DOHH2 (cell line): Measurements from ENCODE around the gene UNC5C.

Source experiments
- EZH2phosphoT487 ChIP-seq: fragments of 200-600 bp; sonication (generic); IDR thresholded peaks from 2 replicates; pipeline ENCODE4 v1.6.1; 2017; ENCODE audit warnings: borderline replicate concordance, mild to moderate bottlenecking, antibody characterized with exemption, low read length, moderate library complexity, mixed read lengths
- TF ChIP-seq, protein P1 (sequence below): fragments of 200-600 bp; sonication (generic); IDR thresholded peaks from one replicate; pipeline ENCODE4 v1.5.1; 2014; ENCODE audit warnings: antibody characterized with exemption, mild to moderate bottlenecking, low read depth, low read length; ENCODE audit not compliant: poor library complexity, severe bottlenecking

DNA sequence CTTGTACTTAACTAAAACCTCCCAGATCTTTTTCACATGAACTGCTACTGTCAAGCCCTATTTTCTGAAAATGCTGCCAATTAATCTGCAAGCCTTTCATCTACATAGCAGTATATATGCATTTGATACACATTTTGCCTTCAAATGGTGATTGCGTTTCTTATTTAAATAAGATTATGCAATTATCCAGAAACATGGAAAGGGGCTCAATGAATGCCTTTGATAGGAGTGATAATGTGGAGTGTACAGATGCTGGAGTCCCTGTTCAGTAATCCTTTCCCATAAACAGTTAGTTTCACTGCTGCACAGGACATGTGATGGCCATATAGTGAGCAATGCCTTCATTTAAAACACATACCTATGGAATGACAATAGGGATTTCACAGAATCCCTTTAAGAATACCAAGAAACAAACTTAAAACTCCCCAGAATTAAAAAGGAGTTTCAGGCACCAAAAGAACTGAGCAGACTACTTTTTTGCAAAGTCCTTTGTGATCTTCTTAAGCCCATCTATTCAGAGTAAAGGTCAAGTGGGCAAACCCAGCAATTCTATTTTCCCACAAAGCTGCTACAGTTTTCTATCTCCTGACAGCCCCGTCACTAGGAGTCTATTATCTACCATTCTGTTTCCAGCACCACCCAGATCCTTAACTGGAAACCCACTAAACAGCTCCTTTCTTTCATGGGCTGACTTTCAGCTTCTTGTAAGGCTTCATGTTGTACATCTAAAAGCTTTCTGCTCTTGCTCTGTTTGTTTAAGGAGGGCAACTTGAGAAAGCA, 120.3 kb downstream of the UNC5C start:
- TF ChIP-seq, protein P1, sequence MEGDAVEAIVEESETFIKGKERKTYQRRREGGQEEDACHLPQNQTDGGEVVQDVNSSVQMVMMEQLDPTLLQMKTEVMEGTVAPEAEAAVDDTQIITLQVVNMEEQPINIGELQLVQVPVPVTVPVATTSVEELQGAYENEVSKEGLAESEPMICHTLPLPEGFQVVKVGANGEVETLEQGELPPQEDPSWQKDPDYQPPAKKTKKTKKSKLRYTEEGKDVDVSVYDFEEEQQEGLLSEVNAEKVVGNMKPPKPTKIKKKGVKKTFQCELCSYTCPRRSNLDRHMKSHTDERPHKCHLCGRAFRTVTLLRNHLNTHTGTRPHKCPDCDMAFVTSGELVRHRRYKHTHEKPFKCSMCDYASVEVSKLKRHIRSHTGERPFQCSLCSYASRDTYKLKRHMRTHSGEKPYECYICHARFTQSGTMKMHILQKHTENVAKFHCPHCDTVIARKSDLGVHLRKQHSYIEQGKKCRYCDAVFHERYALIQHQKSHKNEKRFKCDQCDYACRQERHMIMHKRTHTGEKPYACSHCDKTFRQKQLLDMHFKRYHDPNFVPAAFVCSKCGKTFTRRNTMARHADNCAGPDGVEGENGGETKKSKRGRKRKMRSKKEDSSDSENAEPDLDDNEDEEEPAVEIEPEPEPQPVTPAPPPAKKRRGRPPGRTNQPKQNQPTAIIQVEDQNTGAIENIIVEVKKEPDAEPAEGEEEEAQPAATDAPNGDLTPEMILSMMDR: no peak
- no peak for TF ChIP-seq EZH2phosphoT487
